ENCODE measurements around the gene CD99. TPM values are rescaled to one million over a fixed set of nuclear protein-coding genes. Genes with fewer than 3 reads are reported as not detected.

Gene CD99
- total and polyA plus RNA-seq, 2 donors (not counting 3 experiments of a cell fraction or from before 2014, with no cell fraction given) = 364 to 654 TPM

DNA sequence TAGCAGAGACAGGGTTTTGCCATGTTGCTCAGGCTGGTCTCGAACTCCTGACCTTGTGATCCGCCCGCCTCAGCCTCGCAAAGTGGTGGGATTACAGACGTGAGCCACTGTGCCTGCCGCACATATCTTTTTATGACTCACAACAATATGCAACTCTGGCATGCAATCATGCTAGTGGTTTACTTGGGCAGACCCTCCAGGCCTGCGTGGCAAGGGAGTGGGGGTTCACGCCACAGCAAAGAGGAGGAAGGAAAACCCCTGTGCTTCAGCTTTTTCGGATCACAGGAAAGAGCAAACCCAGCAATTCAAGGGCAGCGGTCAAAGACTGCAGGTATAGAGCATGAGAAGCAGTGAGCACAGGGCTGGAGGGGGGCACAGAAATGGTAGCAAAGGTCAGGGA is 48.3 kb upstream of the CD99 start:
- Histone ChIP-seq H3K9ac (replicated peaks; ENCODE audit: extremely low read depth, insufficient read depth, low read length) (no peak overlapping the region), H4K20me1 (replicated peaks; ENCODE audit: control insufficient read depth, extremely low read depth, insufficient read depth, low read length) (no peaks in the 10 kb centered on the region), H3K9me3 (replicated peaks; ENCODE audit: control insufficient read depth, insufficient read depth, low read length) (no peaks in the 10 kb centered on the region), H3K27me3 (ENCODE audit: control insufficient read depth in 2 of 2, insufficient read depth in 2 of 2, low read length in 2 of 2) (no peaks in the 10 kb centered on the region), H3K27ac (ENCODE audit: insufficient read depth, low read depth, low read length) (no peak overlapping the region), H3K79me2 (ENCODE audit: control insufficient read depth, insufficient read depth, low read length) (no peaks in the 10 kb centered on the region), H3K36me3 (ENCODE audit: control insufficient read depth in 2 of 2, extremely low read depth in 1 of 2, insufficient read depth in 2 of 2, low read length in 2 of 2) (peaks cover 0 to 4% of the 10 kb centered on the region in 2 experiments), H3K4me1 (ENCODE audit: control insufficient read depth, extremely low read depth, insufficient read depth, low read length) (no peaks in the 10 kb centered on the region), H2AFZ (ENCODE audit: low read depth, low read length) (no peak overlapping the region), H3K4me3 (replicated peaks in 1 of 3; ENCODE audit: insufficient read depth in 1 of 3, low read depth in 1 of 3, low read length in 3 of 3) (no peak overlapping the region), H3K9me1 (replicated peaks; ENCODE audit: control insufficient read depth, extremely low read depth, insufficient read depth, low read length) (no peaks in the 10 kb centered on the region), H3K4me2 (ENCODE audit: insufficient read depth, low read length) (no peak overlapping the region)
- no peak for FAIRE-seq
- no TSS peak for BruUV-seq (replicated peaks)
- TF ChIP-seq POLR2AphosphoS5 (IDR thresholded peaks at IDR 0.05; ENCODE audit: insufficient read depth, low read depth, low read length) = no peak
- no peak for TF ChIP-seq JUN (IDR thresholded peaks at IDR 0.05; ENCODE audit: borderline replicate concordance, insufficient read depth, insufficient read length, low read depth)
- TF ChIP-seq, protein P1, sequence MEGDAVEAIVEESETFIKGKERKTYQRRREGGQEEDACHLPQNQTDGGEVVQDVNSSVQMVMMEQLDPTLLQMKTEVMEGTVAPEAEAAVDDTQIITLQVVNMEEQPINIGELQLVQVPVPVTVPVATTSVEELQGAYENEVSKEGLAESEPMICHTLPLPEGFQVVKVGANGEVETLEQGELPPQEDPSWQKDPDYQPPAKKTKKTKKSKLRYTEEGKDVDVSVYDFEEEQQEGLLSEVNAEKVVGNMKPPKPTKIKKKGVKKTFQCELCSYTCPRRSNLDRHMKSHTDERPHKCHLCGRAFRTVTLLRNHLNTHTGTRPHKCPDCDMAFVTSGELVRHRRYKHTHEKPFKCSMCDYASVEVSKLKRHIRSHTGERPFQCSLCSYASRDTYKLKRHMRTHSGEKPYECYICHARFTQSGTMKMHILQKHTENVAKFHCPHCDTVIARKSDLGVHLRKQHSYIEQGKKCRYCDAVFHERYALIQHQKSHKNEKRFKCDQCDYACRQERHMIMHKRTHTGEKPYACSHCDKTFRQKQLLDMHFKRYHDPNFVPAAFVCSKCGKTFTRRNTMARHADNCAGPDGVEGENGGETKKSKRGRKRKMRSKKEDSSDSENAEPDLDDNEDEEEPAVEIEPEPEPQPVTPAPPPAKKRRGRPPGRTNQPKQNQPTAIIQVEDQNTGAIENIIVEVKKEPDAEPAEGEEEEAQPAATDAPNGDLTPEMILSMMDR (IDR thresholded peaks at IDR 0.05; ENCODE audit: extremely low read depth in 1 of 2, insufficient read depth in 1 of 2, low read depth in 1 of 2, low read length in 2 of 2) = no peak
- TF ChIP-seq MYC (IDR thresholded peaks at IDR 0.05; ENCODE audit: low read depth, low read length) = no peak
- no peak for TF ChIP-seq POLR2A (IDR thresholded peaks at IDR 0.05; ENCODE audit: low read depth, low read length)
- no peak for TF ChIP-seq EZH2 (IDR thresholded peaks at IDR 0.05; ENCODE audit: borderline replicate concordance, low read depth, low read length, severe bottlenecking)
- no peak for TF ChIP-seq FOS (IDR thresholded peaks at IDR 0.05; ENCODE audit: borderline replicate concordance, insufficient read depth, low read length)
- TF ChIP-seq GATA2 (IDR thresholded peaks at IDR 0.05; ENCODE audit: insufficient read depth, insufficient read length, low read depth, low read length) = no peak
- TF ChIP-seq, protein P2, sequence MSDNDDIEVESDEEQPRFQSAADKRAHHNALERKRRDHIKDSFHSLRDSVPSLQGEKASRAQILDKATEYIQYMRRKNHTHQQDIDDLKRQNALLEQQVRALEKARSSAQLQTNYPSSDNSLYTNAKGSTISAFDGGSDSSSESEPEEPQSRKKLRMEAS (IDR thresholded peaks at IDR 0.05; ENCODE audit: insufficient read depth, insufficient read length) = no peak
- POLR2A ChIA-PET = no interaction called here
- dilution Hi-C loops (cut with MboI; ENCODE audit: extremely low pct_ligation_motif_present, low sequenced_read_pairs) = no loop called here
- CTCF ChIA-PET = no interaction called here
- intact Hi-C loops (cut with micrococcal nuclease) = no loop called here
- DNase-seq (ENCODE audit: low read depth, low spot score) = no peak

All from endothelial cell of umbilical vein (primary cell).